ES-I3 (cell line): ENCODE data around the gene AK6.

ENCODE experiments used
- H3K36me3 ChIP-seq: 2 replicates; pipeline ENCODE4 v1.6.1; 2013; ENCODE audit warnings: mild to moderate bottlenecking, low read length, control low read depth, moderate library complexity; ENCODE audit not compliant: insufficient read depth
- H3K4me1 ChIP-seq: 2 replicates; pipeline ENCODE4 v1.6.1; 2013; ENCODE audit warnings: mild to moderate bottlenecking, control low read depth, low read length; ENCODE audit not compliant: insufficient read depth
- H3K9ac ChIP-seq: 2 replicates; pipeline ENCODE4 v1.6.1; 2013; ENCODE audit warnings: low read depth, mild to moderate bottlenecking, low read length, moderate library complexity
- H3K9me3 ChIP-seq: 2 replicates; pipeline ENCODE4 v1.6.1; 2013; ENCODE audit warnings: mild to moderate bottlenecking, low read length, moderate library complexity; ENCODE audit not compliant: control insufficient read depth, insufficient read depth

AK6 gene

DNA sequence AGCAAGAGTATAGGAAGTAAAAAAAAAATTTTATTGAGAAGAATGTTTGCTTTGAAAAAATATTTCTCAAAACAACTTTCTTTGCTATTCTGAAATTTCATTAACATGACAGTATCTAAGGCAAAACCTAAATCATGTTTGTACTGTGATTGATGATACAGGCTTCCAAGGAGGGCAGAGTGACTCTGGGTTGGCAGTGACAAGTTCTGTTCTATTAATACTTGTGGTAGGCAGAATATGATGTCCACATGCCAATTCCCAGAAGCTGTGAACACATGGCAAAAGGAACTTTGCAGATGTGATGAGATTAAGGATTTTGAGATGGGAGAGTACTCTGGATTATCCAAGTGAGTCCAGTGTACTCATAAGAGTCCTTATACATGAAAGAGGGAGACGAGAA lies 53.3 kb downstream of the AK6 start:
- no peaks in the 10 kb centered on the region for H3K4me1 ChIP-seq
- H3K36me3 ChIP-seq, result no peaks in the 10 kb centered on the region
- no peaks in the 10 kb centered on the region for H3K9me3 ChIP-seq
- no peak overlapping the region for H3K9ac ChIP-seq

DNA sequence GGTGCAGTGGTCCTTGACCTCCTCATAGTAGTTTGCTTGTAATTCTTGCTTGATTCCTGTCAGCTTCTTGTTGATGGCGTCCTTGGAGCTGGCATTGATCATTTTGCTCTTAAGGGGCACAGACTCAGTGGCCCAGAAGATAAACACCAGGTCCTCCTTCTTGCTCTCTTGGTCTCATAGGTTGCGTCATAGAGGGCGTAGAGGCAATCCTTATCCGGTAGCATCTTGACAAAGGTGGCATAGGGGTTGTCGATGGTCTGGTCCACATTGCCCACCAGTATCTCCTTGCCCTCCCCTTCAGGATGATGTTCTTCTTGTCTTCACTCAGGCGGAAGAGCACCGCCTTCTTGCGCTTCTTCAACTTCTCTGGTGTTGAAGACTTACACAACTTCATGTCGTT lies 55.9 kb downstream of the AK6 start:
- Histone ChIP-seq H3K36me3 (no peaks in the 10 kb centered on the region), H3K9ac (no peak overlapping the region), H3K9me3 (no peaks in the 10 kb centered on the region), H3K4me1 (no peaks in the 10 kb centered on the region)

GRCh38 chr5:69312459-69313160 lies 56.7 kb downstream of the AK6 start:
- H3K9me3 ChIP-seq, result no peaks in the 10 kb centered on the region
- no peak overlapping the region for H3K9ac ChIP-seq
- no peaks in the 10 kb centered on the region for H3K4me1 ChIP-seq
- H3K36me3 ChIP-seq, result no peaks in the 10 kb centered on the region

DNA sequence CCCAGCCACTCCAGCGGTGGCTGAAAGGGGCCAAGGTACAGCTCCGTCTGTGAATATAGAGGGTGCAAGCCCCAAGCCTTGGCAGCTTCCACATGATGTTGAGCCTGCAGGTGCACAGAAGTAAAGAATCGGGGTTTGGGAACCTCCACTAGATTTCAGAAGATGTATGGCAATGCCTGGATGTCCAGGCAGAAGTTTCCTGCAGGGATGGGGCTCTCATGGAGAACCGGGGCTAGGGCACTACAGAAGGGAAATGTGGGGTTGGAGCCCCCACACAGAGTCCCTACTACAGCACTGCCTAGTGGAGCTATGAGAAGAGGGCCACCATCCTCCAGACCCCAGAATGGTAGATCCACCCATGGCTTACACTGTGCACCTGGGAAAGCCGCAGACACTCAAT lies 59.9 kb downstream of the AK6 start:
- no peaks in the 10 kb centered on the region for H3K36me3 ChIP-seq
- H3K4me1 ChIP-seq, result no peaks in the 10 kb centered on the region
- no peaks in the 10 kb centered on the region for H3K9me3 ChIP-seq
- H3K9ac ChIP-seq, result no peak overlapping the region

DNA sequence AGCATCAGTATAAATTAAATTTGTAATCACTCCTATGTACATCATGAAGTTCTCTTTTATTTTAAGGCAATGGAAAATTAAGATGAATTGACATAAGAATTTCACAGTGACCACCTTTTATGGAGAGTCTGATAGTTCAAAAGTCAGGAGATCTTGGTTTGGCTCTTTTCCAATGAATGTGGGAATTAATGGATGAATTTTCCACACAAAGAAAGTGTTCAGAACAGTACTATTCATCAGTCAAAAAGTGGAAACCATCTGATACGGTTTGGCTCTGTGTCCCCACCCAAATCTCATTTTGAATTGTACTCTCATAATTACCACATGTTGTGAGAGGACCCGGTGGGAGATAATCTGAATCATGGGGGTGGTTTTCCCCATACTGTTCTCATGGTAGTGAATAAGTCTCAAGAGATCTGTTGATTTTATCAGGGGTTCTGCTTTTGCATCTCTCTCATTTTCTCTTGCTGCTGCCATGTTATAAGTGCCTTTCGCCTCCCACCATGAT lies 61.2 kb downstream of the AK6 start:
- Histone ChIP-seq H3K9me3 (no peaks in the 10 kb centered on the region), H3K9ac (no peak overlapping the region), H3K4me1 (no peaks in the 10 kb centered on the region), H3K36me3 (no peaks in the 10 kb centered on the region)

DNA sequence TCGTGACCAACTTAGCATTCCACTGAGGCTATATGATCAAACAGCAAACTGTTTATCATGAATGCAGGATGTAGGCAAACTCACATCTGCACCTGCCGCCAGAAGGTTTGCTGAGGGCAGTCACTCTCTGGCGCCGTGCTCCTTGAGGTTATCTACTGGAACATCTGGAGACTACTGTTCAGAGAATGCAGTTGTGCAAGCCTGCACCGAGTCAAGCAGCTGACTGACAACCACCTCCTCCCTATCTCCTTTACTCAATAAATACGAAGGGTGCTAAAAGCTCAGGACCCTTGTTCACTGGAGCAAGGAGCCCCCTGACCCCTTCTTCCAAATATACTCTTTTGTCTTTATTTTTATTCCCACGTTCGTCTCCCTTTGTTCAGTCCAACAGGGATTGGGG lies 63.8 kb downstream of the AK6 start:
- Histone ChIP-seq H3K9me3 (no peaks in the 10 kb centered on the region), H3K36me3 (no peaks in the 10 kb centered on the region), H3K4me1 (no peaks in the 10 kb centered on the region), H3K9ac (no peak overlapping the region)
